GM12864 (cell line): Measurements from ENCODE around the gene ROPN1L.
"Not testable (repeated sequence)": the region's sequence is repeated elsewhere in the genome, so short reads cannot be mapped to it uniquely, and the experiment has no call there.

ENCODE experiments used
- DNase-seq: peaks from one replicate; pipeline ENCODE4 v3.0.0-alpha.2; 2011; ENCODE audit warnings: low read depth
- H3K4me3 ChIP-seq: 2 replicates; pipeline ENCODE4 v1.5.1; 2011; ENCODE audit warnings: mild to moderate bottlenecking, low read depth, low read length, control low read depth
- TF ChIP-seq, protein P1 (sequence below): IDR thresholded peaks from 2 replicates; pipeline ENCODE4 v1.5.1; 2011; ENCODE audit warnings: low read depth, mild to moderate bottlenecking, moderate library complexity, low read length, control low read depth, inconsistent platforms; ENCODE audit errors: missing control alignments

ROPN1L gene

DNA sequence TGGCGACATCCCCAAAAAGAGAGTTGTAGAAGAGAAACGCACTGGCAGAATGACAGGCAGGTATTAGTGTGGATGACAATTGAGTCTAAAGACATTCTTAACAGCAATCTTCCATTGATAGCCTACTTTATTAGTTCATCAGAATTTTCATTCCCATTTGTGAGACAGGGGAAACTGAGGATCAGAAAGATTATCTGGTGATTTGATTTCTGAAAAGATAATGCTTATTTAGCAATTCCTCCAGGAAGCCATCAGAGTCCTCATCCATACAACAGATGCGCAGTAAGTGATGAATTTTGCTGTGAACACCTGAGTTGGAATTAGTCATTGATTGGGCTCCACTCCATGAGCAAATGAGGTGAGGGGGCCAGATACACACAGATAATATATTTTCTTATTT is 64.9 kb downstream of the ROPN1L start:
- TF ChIP-seq, protein P1, sequence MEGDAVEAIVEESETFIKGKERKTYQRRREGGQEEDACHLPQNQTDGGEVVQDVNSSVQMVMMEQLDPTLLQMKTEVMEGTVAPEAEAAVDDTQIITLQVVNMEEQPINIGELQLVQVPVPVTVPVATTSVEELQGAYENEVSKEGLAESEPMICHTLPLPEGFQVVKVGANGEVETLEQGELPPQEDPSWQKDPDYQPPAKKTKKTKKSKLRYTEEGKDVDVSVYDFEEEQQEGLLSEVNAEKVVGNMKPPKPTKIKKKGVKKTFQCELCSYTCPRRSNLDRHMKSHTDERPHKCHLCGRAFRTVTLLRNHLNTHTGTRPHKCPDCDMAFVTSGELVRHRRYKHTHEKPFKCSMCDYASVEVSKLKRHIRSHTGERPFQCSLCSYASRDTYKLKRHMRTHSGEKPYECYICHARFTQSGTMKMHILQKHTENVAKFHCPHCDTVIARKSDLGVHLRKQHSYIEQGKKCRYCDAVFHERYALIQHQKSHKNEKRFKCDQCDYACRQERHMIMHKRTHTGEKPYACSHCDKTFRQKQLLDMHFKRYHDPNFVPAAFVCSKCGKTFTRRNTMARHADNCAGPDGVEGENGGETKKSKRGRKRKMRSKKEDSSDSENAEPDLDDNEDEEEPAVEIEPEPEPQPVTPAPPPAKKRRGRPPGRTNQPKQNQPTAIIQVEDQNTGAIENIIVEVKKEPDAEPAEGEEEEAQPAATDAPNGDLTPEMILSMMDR = no peak
- DNase-seq = no peak
- H3K4me3 ChIP-seq = no peak overlapping the region

DNA sequence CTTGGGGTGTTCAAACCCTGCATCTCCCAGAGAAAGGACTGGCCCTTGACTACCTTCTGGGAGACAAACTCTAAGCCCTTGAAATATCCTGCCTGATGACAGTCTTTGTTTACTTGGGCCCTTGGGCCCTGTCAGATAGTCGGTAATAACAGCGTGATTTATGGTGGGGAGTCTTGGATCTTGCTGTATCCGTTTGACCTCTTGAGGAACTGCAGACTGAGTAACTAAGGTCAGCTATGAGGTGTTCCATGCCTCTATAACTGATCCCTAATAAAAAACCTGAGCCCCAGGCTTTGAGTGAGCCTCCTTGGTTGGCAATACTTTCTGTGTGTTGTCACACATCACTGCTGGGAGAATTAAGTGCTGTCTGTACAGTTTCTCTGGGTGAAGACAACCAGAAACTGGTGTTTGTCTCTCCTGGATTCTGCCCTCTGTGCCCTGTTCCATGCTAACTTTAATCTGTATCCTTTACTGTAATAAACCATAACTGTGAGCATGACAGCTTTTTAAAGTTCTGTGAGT is 66.0 kb downstream of the ROPN1L start:
- DNase-seq = no peak
- TF ChIP-seq, protein P1 = no peak

GRCh38 chr5:10509575-10509974 is 67.9 kb downstream of the ROPN1L start:
- H3K4me3 ChIP-seq = no peak overlapping the region
- no peak for DNase-seq
- TF ChIP-seq, protein P1 = no peak

More for the DNA sequence above, 66.0 kb downstream of the ROPN1L start:
- no peak overlapping the region for H3K4me3 ChIP-seq

- DNase-seq = no peak
- TF ChIP-seq, protein P1 = no peak
Observed at GRCh38 chr5:10511741-10512640, 70.3 kb downstream of the ROPN1L start.

GRCh38 chr5:10513501-10514442 is 72.1 kb downstream of the ROPN1L start:
- H3K4me3 ChIP-seq = no peak overlapping the region
- no peak for DNase-seq
- TF ChIP-seq, protein P1 = no peak

More at GRCh38 chr5:10511741-10512640, 70.3 kb downstream of the ROPN1L start:
- H3K4me3 ChIP-seq = no peak overlapping the region

- DNase-seq, H3K4me3 ChIP-seq: not testable (repeated sequence)
Observed at GRCh38 chr5:10514572-10514971, 72.9 kb downstream of the ROPN1L start.
